ENCODE data around the gene NR2C2. TPM values are rescaled to one million over a fixed set of nuclear protein-coding genes. Genes with fewer than 3 reads are reported as not detected.

Gene NR2C2
- total and polyA plus RNA-seq, 2 of the 13 experiments (the other 11 are each of a cell fraction or from before 2014, with no cell fraction given) = 7.8 to 11.8 TPM

- TF ChIP-seq FOXJ3 (CRISPR knock-in tag; IDR thresholded peaks at IDR 0.05; ENCODE audit: borderline replicate concordance) = no peak; the same call in 1 of the 2 replicates
- peak; percentile 81 for TF ChIP-seq HDAC1 (CRISPR knock-in tag; IDR thresholded peaks at IDR 0.05)
- TF ChIP-seq FOXO1 (CRISPR knock-in tag; IDR thresholded peaks at IDR 0.05) = peak; percentile 50
- TF ChIP-seq ZNF512 (CRISPR knock-in tag; IDR thresholded peaks at IDR 0.05) = no peak
- TF ChIP-seq BORCS8-MEF2B (CRISPR knock-in tag; IDR thresholded peaks at IDR 0.05) = peak; percentile 92
- no peak for TF ChIP-seq ZNF367 (CRISPR knock-in tag; IDR thresholded peaks at IDR 0.05; ENCODE audit: borderline replicate concordance)
- TF ChIP-seq ZNF782 (CRISPR knock-in tag; IDR thresholded peaks at IDR 0.05; ENCODE audit: borderline replicate concordance) = peak; percentile 70; the same call in 1 of the 2 replicates
- TF ChIP-seq FOSL1 (CRISPR knock-in tag; IDR thresholded peaks at IDR 0.05; ENCODE audit: borderline replicate concordance) = no peak
- TF ChIP-seq ONECUT2 (CRISPR knock-in tag; IDR thresholded peaks at IDR 0.05) = no peak; the same call in 1 of the 2 replicates
- peak; percentile 53; the same call in 1 of the 2 replicates for TF ChIP-seq ZNF607 (CRISPR knock-in tag; IDR thresholded peaks at IDR 0.05; ENCODE audit: borderline replicate concordance)
- no peak for TF ChIP-seq BCLAF1 (IDR thresholded peaks at IDR 0.05)
- TF ChIP-seq PCBP2 (optimal IDR thresholded peaks at IDR 0.05; ENCODE audit: low read depth, low read length, poor library complexity, severe bottlenecking) = no peak
- peak; percentile 67; the same call in 1 of the 2 replicates for TF ChIP-seq ZNF510 (CRISPR knock-in tag; IDR thresholded peaks at IDR 0.05; ENCODE audit: low read depth)
- no peak for TF ChIP-seq PHF5A (CRISPR knock-in tag; IDR thresholded peaks at IDR 0.05; ENCODE audit: low read depth, unreplicated experiment)
- peak; percentile 81; the same call in 1 of the 2 replicates for TF ChIP-seq GATA4 (IDR thresholded peaks at IDR 0.05; ENCODE audit: borderline replicate concordance, low read depth)
- TF ChIP-seq ZNF841 (CRISPR knock-in tag; IDR thresholded peaks at IDR 0.05; ENCODE audit: borderline replicate concordance) = no peak
- peak; percentile 23; the same call in 1 of the 2 replicates for TF ChIP-seq CREB1 (IDR thresholded peaks at IDR 0.05)
- peak; percentile 54; the same call in 1 of the 2 replicates for TF ChIP-seq CREB1 (CRISPR knock-in tag; IDR thresholded peaks at IDR 0.05)
- TF ChIP-seq MAFK (conservative IDR thresholded peaks at IDR 0.05 in 1 of 2, IDR thresholded peaks at IDR 0.05 in 1 of 2; ENCODE audit: low read length in 2 of 2) = no peak
- TF ChIP-seq ZNF670 (CRISPR knock-in tag; IDR thresholded peaks at IDR 0.05; ENCODE audit: borderline replicate concordance) = peak; percentile 64; the same call in 1 of the 2 replicates
- TF ChIP-seq GMEB2 (CRISPR knock-in tag; IDR thresholded peaks at IDR 0.05; ENCODE audit: low read depth) = peak; percentile 67; the same call in 1 of the 2 replicates
- TF ChIP-seq ZNF615 (CRISPR knock-in tag; IDR thresholded peaks at IDR 0.05; ENCODE audit: borderline replicate concordance) = no peak
- TF ChIP-seq FOXP1 (IDR thresholded peaks at IDR 0.05) = no peak
- TF ChIP-seq FOXP1 (CRISPR knock-in tag; IDR thresholded peaks at IDR 0.05) = no peak
Measured at GRCh38 chr3:15064835-15065549, 117.6 kb downstream of the NR2C2 start, which contains the start of gene MRPS25 (continued).
